Right lobe of liver (tissue), 6 donors: Measurements from ENCODE around the gene LIN7B. TPM values are rescaled to one million over a fixed set of nuclear protein-coding genes. Genes with fewer than 3 reads are reported as not detected.
"Not testable (repeated sequence)": the region's sequence is repeated elsewhere in the genome, so short reads cannot be mapped to it uniquely, and the experiment has no call there.

Experiments used
- ATAC-seq, 4 donors: fragments of 200-7000 bp; cut with Tn5 transposase; one replicate each; pipeline ENCODE4 v1.9.1; 2020; ENCODE audit warnings: mild to moderate bottlenecking in 4 of 4, moderate library complexity in 4 of 4
- DNase-seq, 3 donors: peaks; one replicate each; pipeline ENCODE4 v3.0.0-alpha.2; 2020
- H3K27ac ChIP-seq, 3 donors: fragments of 200-600 bp; one replicate each; pipeline ENCODE4 v1.8.0; 2022
- H3K27me3 ChIP-seq, 2 donors: fragments of 200-600 bp; one replicate each; pipeline ENCODE4 v1.8.0; 2022
- H3K36me3 ChIP-seq, 4 donors: fragments of 200-600 bp; sonication (generic) in 1 of 4; one replicate each; pipeline versions ENCODE4 v1.5.1 to v1.8.0; 2017 to 2022; ENCODE audit warnings: control low read depth in 1 of 4
- H3K4me1 ChIP-seq, 4 donors: fragments of 200-600 bp; sonication (generic) in 1 of 4; one replicate each; pipeline versions ENCODE4 v1.5.1 to v1.8.0; 2017 to 2022; ENCODE audit warnings: control low read depth in 1 of 4
- H3K4me3 ChIP-seq, 3 donors: fragments of 200-600 bp; one replicate each; pipeline ENCODE4 v1.8.0; 2022
- H3K9me3 ChIP-seq, 4 donors: fragments of 200-600 bp; sonication (generic) in 1 of 4; one replicate each; pipeline versions ENCODE4 v1.5.1 to v1.8.0; 2017 to 2022; ENCODE audit warnings: control low read depth in 1 of 4
- POLR2A ChIP-seq: fragments of 450-650 bp; IDR thresholded peaks from one replicate; pipeline ENCODE4 v1.6.1; 2017; ENCODE audit warnings: antibody characterized with exemption, mild to moderate bottlenecking
- WGBS: methylation state at CpG from one replicate; pipeline ENCODE4 v1.1.6; 2018; ENCODE audit warnings: low coverage, low lambda C conversion rate; ENCODE audit not compliant: insufficient coverage; ENCODE audit errors: missing lambda C conversion rate; 5-methylcytosine and 5-hydroxymethylcytosine counted together
- intact Hi-C, 2 donors: fragments of 100-400 bp; cut with DNase I; formaldehyde crosslinking; loops; one replicate each; pipeline versions ENCODE4 v1.11.2 to v1.14.1; 2022
- total RNA-seq, 6 experiments: library from RNA; depleted of rRNA in 2 of 6; stranded (reverse); fragments of >200 nt in 2 of 6; fragmentation: NEBNext Ultra II Directional in 3 of 6; extraction: Animal tissue kit (Norgen Biotek cat#: 25700) in 3 of 6; gene quantifications; one replicate each; pipeline versions ENCODE4 v1.1.0 to v1.2.4, GENCODE V29; 2016 to 2023
- TF ChIP-seq, protein P1 (sequence below), 4 donors: fragments of 200-600 bp in 3 of 4; fragments of 450-650 bp in 1 of 4; IDR thresholded peaks; one replicate each; pipeline versions ENCODE4 v1.5.1 to v1.8.0; 2016 to 2022; ENCODE audit warnings: antibody characterized with exemption in 4 of 4, mild to moderate bottlenecking in 2 of 4
- donor health status: DM: no; HTN: yes; CAD: no.
- donor health status: DM: no; HTN: no; CAD: no.
- donor health status: DM: no; HTN: no; CAD: no.
- donor health status: DM: no; HTN: yes; CAD: no.
- donor health status: DM: no; HTN: yes; CAD: no.

LIN7B gene
- total RNA-seq, 6 experiments from 2014 or later: 1.5 to 4.3 (median 2.4) TPM

DNA sequence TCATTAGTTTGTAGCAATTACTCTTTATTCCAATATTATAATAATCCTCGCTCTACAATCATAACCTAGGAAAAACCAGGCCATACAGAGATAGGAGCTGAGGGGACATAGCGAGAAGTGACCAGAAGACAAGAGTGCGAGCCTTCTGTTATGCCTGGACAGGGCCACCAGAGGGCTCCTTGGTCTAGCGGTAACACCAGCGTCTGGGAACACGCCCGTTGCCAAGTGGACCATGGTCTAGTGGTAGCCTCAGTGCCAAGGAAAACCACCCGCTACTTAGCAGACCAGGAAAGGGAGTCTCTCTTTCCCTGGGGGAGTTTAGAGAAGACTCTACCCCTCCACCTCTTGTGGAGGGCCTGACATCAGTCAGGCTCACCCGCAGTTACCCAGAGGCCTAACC lies 39.3 kb upstream of the LIN7B start:
- ATAC-seq (peak; percentile 56 to 72 (median 60)), DNase-seq (peak; percentile 83 to 86 (median 86))
- H3K9me3 ChIP-seq, H3K27me3 ChIP-seq, H3K4me3 ChIP-seq, intact Hi-C loops, H3K36me3 ChIP-seq, H3K4me1 ChIP-seq, H3K27ac ChIP-seq: not testable (repeated sequence)
- WGBS: 0% methylated on average over 2 of the region's 9 CpGs
- TF ChIP-seq, protein P1, sequence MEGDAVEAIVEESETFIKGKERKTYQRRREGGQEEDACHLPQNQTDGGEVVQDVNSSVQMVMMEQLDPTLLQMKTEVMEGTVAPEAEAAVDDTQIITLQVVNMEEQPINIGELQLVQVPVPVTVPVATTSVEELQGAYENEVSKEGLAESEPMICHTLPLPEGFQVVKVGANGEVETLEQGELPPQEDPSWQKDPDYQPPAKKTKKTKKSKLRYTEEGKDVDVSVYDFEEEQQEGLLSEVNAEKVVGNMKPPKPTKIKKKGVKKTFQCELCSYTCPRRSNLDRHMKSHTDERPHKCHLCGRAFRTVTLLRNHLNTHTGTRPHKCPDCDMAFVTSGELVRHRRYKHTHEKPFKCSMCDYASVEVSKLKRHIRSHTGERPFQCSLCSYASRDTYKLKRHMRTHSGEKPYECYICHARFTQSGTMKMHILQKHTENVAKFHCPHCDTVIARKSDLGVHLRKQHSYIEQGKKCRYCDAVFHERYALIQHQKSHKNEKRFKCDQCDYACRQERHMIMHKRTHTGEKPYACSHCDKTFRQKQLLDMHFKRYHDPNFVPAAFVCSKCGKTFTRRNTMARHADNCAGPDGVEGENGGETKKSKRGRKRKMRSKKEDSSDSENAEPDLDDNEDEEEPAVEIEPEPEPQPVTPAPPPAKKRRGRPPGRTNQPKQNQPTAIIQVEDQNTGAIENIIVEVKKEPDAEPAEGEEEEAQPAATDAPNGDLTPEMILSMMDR (IDR thresholded peaks at IDR 0.05): peak; percentile 71 to 82 (median 74)

DNA sequence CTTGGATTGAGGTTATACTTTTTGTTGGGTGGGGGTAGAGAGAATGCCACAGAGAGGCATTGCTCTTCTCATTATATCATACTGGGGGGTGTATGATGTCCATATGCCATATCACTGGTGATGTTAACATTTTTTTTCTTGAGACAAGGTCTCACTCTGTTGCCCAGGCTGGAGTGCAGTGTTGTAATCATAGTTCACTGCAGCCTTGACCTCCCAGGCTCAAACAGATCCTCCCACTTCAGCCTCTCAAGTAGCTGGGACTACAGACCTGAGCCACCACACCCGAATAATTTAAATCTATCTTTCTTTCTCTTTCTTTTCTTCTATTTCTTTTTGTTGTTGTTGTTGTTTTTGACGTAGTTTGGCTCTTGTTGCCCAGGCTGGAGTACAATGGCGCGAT lies 33.8 kb upstream of the LIN7B start:
- 85% methylated on average over 4 of the region's 4 CpGs for WGBS
- no peak for ATAC-seq
- H3K4me1 ChIP-seq: no peaks in the 10 kb centered on the region
- no peak overlapping the region for H3K4me3 ChIP-seq
- H3K9me3 ChIP-seq: no peaks in the 10 kb centered on the region
- H3K36me3 ChIP-seq: no peaks in the 10 kb centered on the region
- intact Hi-C loops: no loop called here
- no peak overlapping the region for H3K27ac ChIP-seq
- TF ChIP-seq POLR2A: no peak
- TF ChIP-seq, protein P1 (IDR thresholded peaks at IDR 0.05): no peak
- DNase-seq: no peak
- H3K27me3 ChIP-seq: no peaks in the 10 kb centered on the region

DNA sequence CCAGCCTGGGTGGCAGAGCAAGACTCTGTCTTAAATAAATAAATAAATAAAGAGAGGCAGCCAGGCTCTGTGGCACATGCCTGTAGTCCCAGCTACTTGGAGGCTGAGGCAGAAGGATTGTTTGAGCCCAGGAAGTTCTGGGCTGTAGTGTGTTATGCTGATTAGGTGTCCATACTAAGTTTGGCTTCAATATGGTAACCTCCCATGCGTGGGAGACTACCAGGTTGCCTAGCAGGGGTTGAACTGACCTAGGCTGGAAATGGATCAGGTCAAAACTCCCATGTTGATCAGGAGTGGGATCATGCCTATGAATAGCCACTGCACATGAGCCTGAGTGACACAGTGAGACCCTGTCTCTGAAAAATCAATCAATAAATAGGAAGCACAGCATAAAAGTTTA lies 32.9 kb upstream of the LIN7B start:
- 80% methylated on average over 1 of the region's 1 CpG for WGBS
- Histone ChIP-seq H3K9me3 (no peaks in the 10 kb centered on the region), H3K27me3 (no peaks in the 10 kb centered on the region), H3K4me1 (peaks cover 0 to under 1% (median under 1%) of the 10 kb centered on the region in 4 donors), H3K4me3 (no peak overlapping the region), H3K36me3 (no peaks in the 10 kb centered on the region), H3K27ac (no peak overlapping the region)
- ATAC-seq (no peak), DNase-seq (no peak)
- TF ChIP-seq, protein P1 (IDR thresholded peaks at IDR 0.05): no peak
- no peak for TF ChIP-seq POLR2A
- intact Hi-C loops: no loop called here

DNA sequence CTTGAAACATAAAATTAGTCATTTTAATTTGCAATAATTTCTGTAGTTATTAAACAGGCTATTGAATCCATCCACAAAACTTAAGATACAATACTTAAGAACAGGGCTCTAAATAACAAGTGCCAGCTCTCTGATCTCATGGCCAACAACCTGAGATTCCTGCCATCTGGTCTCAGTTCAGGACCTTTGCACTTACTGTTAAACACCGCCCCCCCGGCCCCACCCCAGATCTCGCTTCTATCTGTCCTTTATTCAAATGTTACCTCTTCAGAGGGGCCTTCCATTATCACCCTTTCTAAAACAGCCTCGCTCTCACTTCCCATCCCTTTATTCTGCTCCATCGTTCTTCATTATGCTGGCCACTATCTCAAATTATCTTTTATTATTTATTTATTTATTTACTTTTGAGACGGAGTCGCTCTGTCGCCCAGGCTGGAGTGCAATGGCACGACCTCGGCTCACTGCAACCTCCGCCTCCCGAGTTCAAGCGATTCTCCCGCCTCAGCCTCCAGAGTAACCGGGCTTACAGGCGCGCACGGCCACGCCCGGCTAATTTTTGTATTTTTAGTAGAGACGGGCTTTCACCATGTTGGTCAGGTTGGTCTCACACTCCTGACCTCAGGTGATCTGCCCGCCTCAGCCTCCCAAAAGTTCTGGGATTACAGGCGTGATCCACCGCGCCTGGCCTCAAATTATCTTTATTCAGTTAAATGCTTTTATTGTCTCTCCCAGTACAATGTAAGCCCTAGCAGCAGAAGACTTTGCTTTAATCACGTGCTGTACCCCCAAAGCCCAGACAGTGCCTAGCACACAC lies 29.8 kb upstream of the LIN7B start:
- Histone ChIP-seq H3K36me3 (peaks cover 0 to 6% (median 2%) of the 10 kb centered on the region in 4 donors), H3K9me3 (no peaks in the 10 kb centered on the region), H3K27me3 (no peaks in the 10 kb centered on the region), H3K4me3 (peak overlapping the region; percentile 64 to 99 (median 79)), H3K27ac (peak overlapping the region; percentile 12 to 79 (median 72)), H3K4me1 (peaks cover 0 to 12% (median 3%) of the 10 kb centered on the region in 4 donors)
- no peak for DNase-seq
- 67% methylated on average over 26 of the region's 26 CpGs for WGBS
- TF ChIP-seq, protein P1 (IDR thresholded peaks at IDR 0.05): no peak
- TF ChIP-seq POLR2A: no peak
- ATAC-seq: no peak
- intact Hi-C loops: no loop called here
